Measurements from ENCODE around the gene LDLRAD4. TPM values are rescaled to one million over a fixed set of nuclear protein-coding genes. Genes with fewer than 3 reads are reported as not detected.

Gene LDLRAD4
- total and polyA plus RNA-seq, 2 donors (not counting 1 experiment from before 2014, with no cell fraction given): 13.9 to 35.7 TPM

- peaks cover 43% of the 10 kb centered on the region for H3K27me3 Mint-ChIP-seq
- ATAC-seq (ENCODE audit: low read depth) (no peak), DNase-seq (no peak)
- Histone ChIP-seq H3K27ac (ENCODE audit: low read length in 2 of 2) (no peak overlapping the region), H4K20me1 (ENCODE audit: control insufficient read depth, insufficient read depth, low read length, poor library complexity, severe bottlenecking) (no peaks in the 10 kb centered on the region), H3K9ac (ENCODE audit: low read length) (no peak overlapping the region), H3K4me2 (replicated peaks; ENCODE audit: low read depth, low read length, poor library complexity, severe bottlenecking) (no peak overlapping the region), H3K4me3 (ENCODE audit: control extremely low read depth in 1 of 5, extremely low read depth in 1 of 5, insufficient read depth in 1 of 5, low read depth in 2 of 5, low read length in 4 of 5) (no peak overlapping the region), H3K27me3 (replicated peaks in 1 of 4; ENCODE audit: control extremely low read depth in 1 of 4, control insufficient read depth in 3 of 4, insufficient read depth in 4 of 4, low read length in 3 of 4) (peaks cover 0 to 6% (median 0%) of the 10 kb centered on the region in 4 experiments), H3K9me3 (ENCODE audit: control extremely low read depth in 1 of 3, control insufficient read depth in 2 of 3, insufficient read depth in 1 of 3, low read length in 2 of 3) (no peaks in the 10 kb centered on the region), H3K4me1 (ENCODE audit: control insufficient read depth in 2 of 2, insufficient read depth in 2 of 2, low read length in 2 of 2) (no peaks in the 10 kb centered on the region), H2AFZ (ENCODE audit: insufficient read depth, low read depth, low read length, poor library complexity, severe bottlenecking) (no peak overlapping the region), H3K36me3 (replicated peaks in 1 of 2; ENCODE audit: control extremely low read depth in 1 of 2, control insufficient read depth in 1 of 2, extremely low read depth in 1 of 2, insufficient read depth in 2 of 2, low read length in 1 of 2) (no peaks in the 10 kb centered on the region), H3K79me2 (ENCODE audit: control insufficient read depth, insufficient read depth, low read length) (no peaks in the 10 kb centered on the region)
- H3K4me1 Mint-ChIP-seq: no peaks in the 10 kb centered on the region
- no peak for TF ChIP-seq EZH2 (IDR thresholded peaks at IDR 0.05; ENCODE audit: borderline replicate concordance, insufficient read depth, low read depth, low read length, poor library complexity, severe bottlenecking)
- no peak for TF ChIP-seq CTCF (IDR thresholded peaks at IDR 0.05)
- WGBS (ENCODE audit: insufficient coverage): 100% methylated on average over 1 of the region's 6 CpGs
- H3K9me3 Mint-ChIP-seq (ENCODE audit: insufficient read depth): no peaks in the 10 kb centered on the region
- H3K27ac Mint-ChIP-seq: no peak overlapping the region
- intact Hi-C loops (cut with micrococcal nuclease): no loop called here
- ChIA-PET POLR2A (no interaction called here), CTCF (no interaction called here)
- no peak overlapping the region for H3K4me3 Mint-ChIP-seq
Observed at GRCh38 chr18:13206301-13206700, 12.3 kb upstream of the LDLRAD4 start.

GRCh38 chr18:13207294-13207693 is 11.3 kb upstream of the LDLRAD4 start:
- no peak overlapping the region for H3K27ac ChIP-seq (ENCODE audit: low read length in 2 of 2)
- ATAC-seq (ENCODE audit: low read depth): no peak
- CTCF ChIA-PET: no interaction called here
- H3K27me3 ChIP-seq (replicated peaks in 1 of 4; ENCODE audit: control extremely low read depth in 1 of 4, control insufficient read depth in 3 of 4, insufficient read depth in 4 of 4, low read length in 3 of 4): peaks cover 0 to 6% (median 0%) of the 10 kb centered on the region in 4 experiments
- no peak overlapping the region for H3K4me2 ChIP-seq (replicated peaks; ENCODE audit: low read depth, low read length, poor library complexity, severe bottlenecking)
- Mint-ChIP-seq H3K27me3 (peaks cover 42% of the 10 kb centered on the region), H3K4me1 (no peaks in the 10 kb centered on the region), H3K9me3 (ENCODE audit: insufficient read depth) (no peaks in the 10 kb centered on the region), H3K4me3 (no peak overlapping the region), H3K27ac (no peak overlapping the region)
- no peak overlapping the region for H2AFZ ChIP-seq (ENCODE audit: insufficient read depth, low read depth, low read length, poor library complexity, severe bottlenecking)
- intact Hi-C loops (cut with micrococcal nuclease): no loop called here
- DNase-seq: no peak
- no peaks in the 10 kb centered on the region for H3K4me1 ChIP-seq (ENCODE audit: control insufficient read depth in 2 of 2, insufficient read depth in 2 of 2, low read length in 2 of 2)
- no peak overlapping the region for H3K4me3 ChIP-seq (ENCODE audit: control extremely low read depth in 1 of 5, extremely low read depth in 1 of 5, insufficient read depth in 1 of 5, low read depth in 2 of 5, low read length in 4 of 5)
- TF ChIP-seq CTCF (IDR thresholded peaks at IDR 0.05) (no peak), EZH2 (IDR thresholded peaks at IDR 0.05; ENCODE audit: borderline replicate concordance, insufficient read depth, low read depth, low read length, poor library complexity, severe bottlenecking) (no peak)
- no peaks in the 10 kb centered on the region for H3K79me2 ChIP-seq (ENCODE audit: control insufficient read depth, insufficient read depth, low read length)
- no peaks in the 10 kb centered on the region for H3K9me3 ChIP-seq (ENCODE audit: control extremely low read depth in 1 of 3, control insufficient read depth in 2 of 3, insufficient read depth in 1 of 3, low read length in 2 of 3)
- WGBS (ENCODE audit: insufficient coverage): 98% methylated on average over 4 of the region's 6 CpGs
- no peaks in the 10 kb centered on the region for H3K36me3 ChIP-seq (replicated peaks in 1 of 2; ENCODE audit: control extremely low read depth in 1 of 2, control insufficient read depth in 1 of 2, extremely low read depth in 1 of 2, insufficient read depth in 2 of 2, low read length in 1 of 2)
- no peaks in the 10 kb centered on the region for H4K20me1 ChIP-seq (ENCODE audit: control insufficient read depth, insufficient read depth, low read length, poor library complexity, severe bottlenecking)
- POLR2A ChIA-PET: no interaction called here
- no peak overlapping the region for H3K9ac ChIP-seq (ENCODE audit: low read length)
